H9 (cell line): Measurements from ENCODE around the gene ZBTB20. TPM values are rescaled to one million over a fixed set of nuclear protein-coding genes. Genes with fewer than 3 reads are reported as not detected.

Experiments used
- DNase-seq: peaks from one replicate; pipeline ENCODE4 v3.0.0-alpha.2; 2017
- H2AFZ ChIP-seq: one replicate; pipeline ENCODE4 v1.6.1; 2013; ENCODE audit warnings: mild to moderate bottlenecking, low read length, control low read depth, moderate library complexity
- H2AK5ac ChIP-seq: 2 replicates; pipeline ENCODE4 v1.6.1; 2013; ENCODE audit warnings: low read length, control low read depth, mixed read lengths; ENCODE audit not compliant: insufficient read length
- H2BK120ac ChIP-seq: one replicate; pipeline ENCODE4 v1.6.1; 2013; ENCODE audit warnings: low read depth, mild to moderate bottlenecking, low read length, control low read depth, inconsistent platforms; ENCODE audit not compliant: poor library complexity, severe bottlenecking
- H2BK12ac ChIP-seq: 2 replicates; pipeline ENCODE4 v1.6.1; 2013; ENCODE audit warnings: low read length, control low read depth, mixed read lengths, low read depth; ENCODE audit not compliant: insufficient read length
- H2BK15ac ChIP-seq: 2 replicates; pipeline ENCODE4 v1.6.1; 2013; ENCODE audit warnings: low read depth, low read length, control low read depth
- H2BK20ac ChIP-seq: one replicate; pipeline ENCODE4 v1.6.1; 2013; ENCODE audit warnings: low read depth, mild to moderate bottlenecking, low read length, control low read depth, inconsistent platforms; ENCODE audit not compliant: poor library complexity, severe bottlenecking
- H2BK5ac ChIP-seq: 2 replicates; pipeline ENCODE4 v1.6.1; 2013; ENCODE audit warnings: low read length, control low read depth, mixed read lengths; ENCODE audit not compliant: insufficient read length
- H3K14ac ChIP-seq: 2 replicates; pipeline ENCODE4 v1.6.1; 2013; ENCODE audit warnings: low read length, control low read depth; ENCODE audit not compliant: insufficient read depth
- H3K18ac ChIP-seq: 2 replicates; pipeline ENCODE4 v1.6.1; 2013; ENCODE audit warnings: low read depth, mild to moderate bottlenecking, mixed read lengths, low read length, control low read depth; ENCODE audit not compliant: insufficient read length
- H3K23ac ChIP-seq: 2 replicates; pipeline ENCODE4 v1.6.1; 2013; ENCODE audit warnings: low read length, control low read depth, mixed read lengths, low read depth; ENCODE audit not compliant: insufficient read length
- H3K23me2 ChIP-seq: 2 replicates; pipeline ENCODE4 v1.6.1; 2013; ENCODE audit warnings: low read depth, mild to moderate bottlenecking, mixed read lengths, low read length, control low read depth; ENCODE audit not compliant: insufficient read length, poor library complexity, severe bottlenecking
- H3K27ac ChIP-seq: 2 replicates; pipeline ENCODE4 v1.5.1; 2013; ENCODE audit warnings: low read length, control low read depth, mixed read lengths, low read depth; ENCODE audit not compliant: insufficient read length
- H3K27me3 ChIP-seq: 2 replicates; pipeline ENCODE4 v1.6.1; 2013; ENCODE audit warnings: low read length, control low read depth, inconsistent platforms; ENCODE audit not compliant: insufficient read depth
- H3K4ac ChIP-seq: 2 replicates; pipeline ENCODE4 v1.6.1; 2013; ENCODE audit warnings: low read depth, mild to moderate bottlenecking, control low read depth, inconsistent platforms, low read length, moderate library complexity
- H3K4me1 ChIP-seq: 2 replicates; pipeline ENCODE4 v1.6.1; 2013; ENCODE audit warnings: low read length, control low read depth, inconsistent platforms; ENCODE audit not compliant: insufficient read depth
- H3K4me2 ChIP-seq: 2 replicates; pipeline ENCODE4 v1.6.1; 2013; ENCODE audit warnings: low read length, control low read depth, mixed read lengths; ENCODE audit not compliant: insufficient read length, insufficient read depth
- H3K56ac ChIP-seq: 2 replicates; pipeline ENCODE4 v1.6.1; 2013; ENCODE audit warnings: low read depth, mild to moderate bottlenecking, mixed read lengths, low read length, control low read depth; ENCODE audit not compliant: insufficient read length
- H3K79me1 ChIP-seq: 2 replicates; pipeline ENCODE4 v1.6.1; 2013; ENCODE audit warnings: low read depth, mild to moderate bottlenecking, moderate library complexity, low read length, control low read depth, inconsistent platforms; ENCODE audit not compliant: insufficient read depth, poor library complexity, severe bottlenecking
- H3K79me2 ChIP-seq: 2 replicates; pipeline ENCODE4 v1.6.1; 2013; ENCODE audit warnings: low read length, control low read depth, inconsistent platforms; ENCODE audit not compliant: insufficient read depth
- H3K9ac ChIP-seq: 2 replicates; pipeline ENCODE4 v1.6.1; 2013; ENCODE audit warnings: low read length, control low read depth, mixed read lengths; ENCODE audit not compliant: insufficient read length; ENCODE audit errors: extremely low read depth
- H3K9me3 ChIP-seq: one replicate; pipeline ENCODE4 v1.6.1; 2013; ENCODE audit warnings: low read depth, low read length, inconsistent platforms; ENCODE audit not compliant: control insufficient read depth
- H3T11ph ChIP-seq: one replicate; pipeline ENCODE4 v1.6.1; 2013; ENCODE audit warnings: mild to moderate bottlenecking, low read length, control low read depth, inconsistent platforms
- H4K20me1 ChIP-seq: one replicate; pipeline ENCODE4 v1.6.1; 2013; ENCODE audit not compliant: control insufficient read depth, insufficient read length, insufficient read depth
- H4K5ac ChIP-seq: 2 replicates; pipeline ENCODE4 v1.6.1; 2013; ENCODE audit warnings: low read depth, mild to moderate bottlenecking, mixed read lengths, low read length, control low read depth; ENCODE audit not compliant: insufficient read length
- H4K8ac ChIP-seq: replicated peaks from 2 replicates; pipeline ENCODE4 v1.6.1; 2013; ENCODE audit warnings: low read length, control low read depth, mixed read lengths, low read depth; ENCODE audit not compliant: insufficient read length
- H4K91ac ChIP-seq: 2 replicates; pipeline ENCODE4 v1.6.1; 2013; ENCODE audit warnings: low read depth, mild to moderate bottlenecking, moderate library complexity, mixed read lengths, low read length, control low read depth; ENCODE audit not compliant: insufficient read length
- H3K27ac Mint-ChIP-seq, 3 experiments: 2 replicates in 2 of 3; 3 replicates in 1 of 3; pipeline ENCODE4 v1.8.0; 2020 to 2021; ENCODE audit warnings: mixed read lengths in 3 of 3, mild to moderate bottlenecking in 1 of 3, moderate library complexity in 1 of 3
- H3K27me3 Mint-ChIP-seq: 2 replicates; pipeline ENCODE4 v1.8.0; 2021; ENCODE audit warnings: low read depth, mild to moderate bottlenecking, moderate library complexity, mixed read lengths
- H3K36me3 Mint-ChIP-seq, 3 experiments: 2 replicates in 2 of 3; 3 replicates in 1 of 3; pipeline ENCODE4 v1.8.0; 2020 to 2021; ENCODE audit warnings: low read depth in 3 of 3, mixed read lengths in 3 of 3; ENCODE audit not compliant: insufficient read depth in 1 of 3
- H3K4me1 Mint-ChIP-seq, 2 experiments: 2 replicates each; pipeline ENCODE4 v1.8.0; 2020; ENCODE audit warnings: mixed read lengths in 2 of 2
- H3K4me3 Mint-ChIP-seq, 2 experiments: 2 replicates in 1 of 2; 3 replicates in 1 of 2; pipeline ENCODE4 v1.8.0; 2020 to 2021; ENCODE audit warnings: mild to moderate bottlenecking in 2 of 2, mixed read lengths in 2 of 2, moderate library complexity in 1 of 2
- H3K9me3 Mint-ChIP-seq, 2 experiments: 2 replicates in 1 of 2; 3 replicates in 1 of 2; pipeline ENCODE4 v1.8.0; 2020; ENCODE audit warnings: mild to moderate bottlenecking in 2 of 2, mixed read lengths in 2 of 2, moderate library complexity in 1 of 2
- CTCF ChIP-seq: fragments of 200-600 bp; sonication (generic); conservative IDR thresholded peaks from 3 replicates; pipeline ENCODE4 v1.8.0; 2021; ENCODE audit warnings: antibody characterized with exemption, mild to moderate bottlenecking
- WGBS: extraction: QIAGEN DNeasy Blood & Tissue Kit; methylation state at CpG from one replicate; pipeline ENCODE4 v1.1.7; 2013; ENCODE audit warnings: missing lambda C conversion rate, low lambda C conversion rate, mixed read lengths; ENCODE audit not compliant: insufficient read length; ENCODE audit errors: extremely low coverage; 5-methylcytosine and 5-hydroxymethylcytosine counted together
- total RNA-seq: library from RNA; stranded (reverse); gene quantifications from 2 replicates; pipeline ENCODE4 v1.2.1, GENCODE V29; 2021

ZBTB20 gene
- total RNA-seq, 1 experiment from 2014 or later, result 0.70 TPM

DNA sequence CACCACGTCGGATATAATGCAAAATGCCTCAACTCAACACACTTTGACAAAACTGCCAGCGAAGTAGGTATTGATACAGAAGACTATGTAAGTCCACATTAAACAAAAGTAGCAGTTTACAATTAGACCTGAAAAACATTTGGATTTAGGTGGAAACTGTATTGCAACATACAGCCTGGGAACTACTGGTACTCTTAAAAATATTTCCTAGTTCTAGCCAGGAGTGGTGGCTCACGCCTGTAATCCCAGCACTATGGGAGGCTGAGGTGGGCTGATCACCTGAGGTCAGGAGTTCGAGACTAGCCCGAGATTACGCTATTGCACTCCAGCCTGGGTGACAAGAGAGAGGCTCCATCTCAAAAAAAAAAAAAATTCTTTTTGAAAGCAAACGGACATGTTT lies 246.2 kb downstream of the ZBTB20 start:
- Histone ChIP-seq H3K79me1 (no peaks in the 10 kb centered on the region), H3K14ac (no peak overlapping the region), H4K91ac (no peak overlapping the region), H3K4me2 (no peak overlapping the region), H4K5ac (no peak overlapping the region), H2BK5ac (no peak overlapping the region), H2AK5ac (no peak overlapping the region), H3K9ac (no peak overlapping the region), H3K56ac (no peak overlapping the region), H2AFZ (no peak overlapping the region), H3K4ac (no peak overlapping the region), H2BK12ac (no peak overlapping the region), H2BK120ac (no peak overlapping the region), H4K8ac (no peak overlapping the region), H3K27me3 (no peaks in the 10 kb centered on the region; the same call in 1 of the 2 replicates), H3K23ac (no peak overlapping the region), H2BK20ac (no peak overlapping the region), H3T11ph (no peak overlapping the region), H3K4me1 (peaks cover 3% of the 10 kb centered on the region), H3K9me3 (no peaks in the 10 kb centered on the region), H2BK15ac (no peak overlapping the region), H3K79me2 (no peaks in the 10 kb centered on the region), H3K23me2 (no peaks in the 10 kb centered on the region), H3K27ac (no peak overlapping the region), H3K18ac (no peak overlapping the region), H4K20me1 (no peaks in the 10 kb centered on the region)
- Mint-ChIP-seq H3K9me3 (no peaks in the 10 kb centered on the region), H3K27ac (no peak overlapping the region), H3K27me3 (no peaks in the 10 kb centered on the region; the same call in 1 of the 2 replicates), H3K4me1 (peaks cover 22 to 32% of the 10 kb centered on the region in 2 experiments), H3K4me3 (no peak overlapping the region), H3K36me3 (no peaks in the 10 kb centered on the region)
- TF ChIP-seq CTCF, result no peak
- no peak for DNase-seq
- WGBS, result no CpG with 5 or more reads among the region's 8 CpGs
